ENCODE data around the gene CC2D2B.
"Not testable (repeated sequence)": the region's sequence is repeated elsewhere in the genome, so short reads cannot be mapped to it uniquely, and the experiment has no call there.

The CC2D2B gene

GRCh38 chr10:96043893-96044715 is 136.3 kb downstream of the CC2D2B start:
- TF ChIP-seq CTCF (IDR thresholded peaks at IDR 0.05; ENCODE audit: insufficient read depth, missing control alignments) = no peak
- no peak for FAIRE-seq

GRCh38 chr10:96044736-96045135 is 137.0 kb downstream of the CC2D2B start:
- no peak for FAIRE-seq
- TF ChIP-seq CTCF (IDR thresholded peaks at IDR 0.05; ENCODE audit: insufficient read depth, missing control alignments) = no peak
- no peak for DNase-seq (ENCODE audit: insufficient read length, low spot score)

More at GRCh38 chr10:96043893-96044715, 136.3 kb downstream of the CC2D2B start:
- peak; percentile 29 for DNase-seq (ENCODE audit: insufficient read length, low spot score)

GRCh38 chr10:96046546-96046945 is 138.8 kb downstream of the CC2D2B start:
- no peak for DNase-seq (ENCODE audit: insufficient read length, low spot score)
- TF ChIP-seq CTCF (IDR thresholded peaks at IDR 0.05; ENCODE audit: insufficient read depth, missing control alignments) = no peak
- FAIRE-seq = no peak

- no peak for DNase-seq (ENCODE audit: insufficient read length, low spot score)
- FAIRE-seq = no peak
- TF ChIP-seq CTCF (IDR thresholded peaks at IDR 0.05; ENCODE audit: insufficient read depth, missing control alignments) = no peak
Measured at GRCh38 chr10:96047004-96047649, 139.4 kb downstream of the CC2D2B start.

- not testable (repeated sequence) for FAIRE-seq; DNase-seq (ENCODE audit: insufficient read length, low spot score)
Measured at GRCh38 chr10:96047925-96048324, 140.2 kb downstream of the CC2D2B start.

GRCh38 chr10:96049340-96049739 is 141.6 kb downstream of the CC2D2B start:
- FAIRE-seq (no peak), DNase-seq (ENCODE audit: insufficient read length, low spot score) (no peak)
- no peak for TF ChIP-seq CTCF (IDR thresholded peaks at IDR 0.05; ENCODE audit: insufficient read depth, missing control alignments)

GRCh38 chr10:96053985-96054384 is 146.2 kb downstream of the CC2D2B start:
- TF ChIP-seq CTCF (IDR thresholded peaks at IDR 0.05; ENCODE audit: insufficient read depth, missing control alignments) = no peak
- no peak for FAIRE-seq
- no peak for DNase-seq (ENCODE audit: insufficient read length, low spot score)

Measured in D721Med (cell line).